NCI-H446 (cell line): ENCODE measurements around the gene PAAF1.
A peak's percentile ranks its signal among the peaks of the same experiment; 100 is the strongest.

Experiments used
- DNase-seq, 2 experiments: peaks; one replicate each; lab custom pipeline; 2025; lab: John Stamatoyannopoulos, UW

Gene PAAF1

GRCh38 chr11:73946798-73947458 lies 70.1 kb downstream of the PAAF1 start:
- DNase-seq, result no peak

DNA sequence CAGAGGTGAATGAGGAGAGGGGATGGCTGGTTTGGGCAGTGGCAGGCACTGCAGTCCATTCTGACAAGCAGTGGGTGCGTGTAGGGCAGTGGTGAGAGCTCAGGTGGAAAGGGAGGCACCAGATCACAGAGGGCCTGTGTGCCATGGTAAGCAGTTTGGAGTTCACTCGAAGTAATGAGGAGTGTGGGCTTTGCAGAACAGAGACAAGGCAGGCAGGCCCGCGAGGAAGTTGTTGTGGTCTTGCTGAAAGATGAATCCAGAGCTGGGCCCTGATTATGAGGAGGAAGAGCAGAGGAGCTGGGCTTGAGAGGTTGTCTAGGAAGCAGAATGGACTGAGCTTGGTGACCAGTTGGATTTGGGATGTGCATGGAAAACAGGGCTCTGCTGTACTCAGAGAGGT lies 72.4 kb downstream of the PAAF1 start:
- DNase-seq, result no peak

- DNase-seq, result no peak
Measured at GRCh38 chr11:73949912-73950311, 73.1 kb downstream of the PAAF1 start.

DNA sequence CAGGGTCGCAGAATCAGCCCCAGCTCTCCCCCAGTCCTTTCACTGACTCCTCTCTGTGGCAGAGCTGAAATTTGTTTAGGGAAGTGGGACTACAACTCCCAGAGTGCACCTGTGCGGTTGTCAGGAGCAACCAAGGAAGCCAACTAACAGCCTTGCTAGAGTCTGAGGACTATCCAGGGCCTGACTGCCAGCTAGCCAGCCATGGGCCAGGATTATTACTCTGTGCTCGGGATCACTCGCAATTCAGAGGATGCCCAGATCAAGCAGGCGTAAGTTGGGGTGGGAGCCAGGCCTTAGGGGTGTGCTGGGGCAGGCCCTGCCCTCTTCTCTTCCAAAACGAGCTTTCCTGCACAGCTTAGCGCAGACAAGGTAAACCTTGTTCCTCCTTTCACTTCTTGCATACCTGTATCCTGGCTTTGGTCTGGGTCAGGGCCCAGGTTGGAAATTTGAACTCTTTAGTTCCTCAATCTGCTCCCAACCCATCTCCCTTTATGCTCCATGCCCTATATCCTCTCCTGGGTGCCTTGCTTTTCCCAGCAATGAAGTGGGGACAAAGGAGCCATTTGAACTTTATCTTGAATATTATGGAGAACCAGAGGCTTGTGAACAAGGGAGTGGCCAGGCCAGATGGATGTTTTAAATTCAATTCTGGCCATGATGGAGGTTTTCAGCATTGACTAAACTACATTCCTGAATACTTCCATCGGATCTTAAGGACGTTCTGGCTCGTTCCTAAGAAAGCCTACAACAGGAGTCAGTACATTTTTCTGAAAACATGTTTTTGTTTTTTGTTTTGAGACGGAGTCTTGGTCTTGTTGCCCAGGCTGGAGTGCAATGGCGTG lies 74.3 kb downstream of the PAAF1 start, which contains the start of gene DNAJB13:
Gene DNAJB13, plus strand, starts transcription at position 158 of the 842 bp plus-strand sequence. Its CDS starts 44 bp downstream, at position 202.
- DNase-seq, result peak; percentile 34 to 45

- DNase-seq, result no peak
Measured at GRCh38 chr11:73951797-73952196, 75.0 kb downstream of the PAAF1 start.

DNA sequence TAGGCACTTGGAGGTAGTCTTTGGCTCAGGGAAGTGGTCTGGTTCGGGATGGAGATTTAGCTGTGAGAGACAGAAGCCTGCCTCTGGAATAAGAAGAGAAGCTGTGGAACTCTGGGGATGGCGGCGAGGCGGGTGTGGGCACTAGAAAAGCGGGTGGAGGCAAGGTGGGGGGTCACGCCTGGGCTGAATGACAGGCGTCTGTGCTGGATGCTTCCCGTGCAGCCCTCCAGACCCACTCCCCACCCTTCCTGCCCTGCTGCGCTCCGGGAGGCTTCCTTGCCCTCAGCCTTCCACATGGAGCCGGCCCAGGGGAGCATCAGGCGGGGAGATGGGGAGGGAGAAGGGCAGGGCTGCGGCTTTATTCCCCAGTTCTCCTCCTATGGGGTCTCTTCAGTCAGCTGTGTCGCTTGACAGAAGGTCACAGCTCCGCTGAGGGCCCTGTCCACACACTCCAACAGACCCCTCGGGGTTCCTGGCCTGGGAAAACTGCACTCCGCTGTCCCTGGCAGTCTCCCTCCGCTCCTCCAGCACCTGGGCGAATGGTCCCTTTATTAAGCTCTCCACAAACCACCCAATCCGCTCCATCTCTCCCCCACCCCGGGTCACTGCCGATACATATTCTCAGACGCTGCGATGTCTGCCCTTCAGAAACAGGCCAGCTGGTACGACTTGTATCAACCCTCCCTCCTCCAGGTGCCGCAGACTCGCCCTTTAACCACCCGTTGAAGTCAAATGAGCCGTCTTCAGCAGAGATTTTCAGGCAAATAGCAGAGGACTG lies 80.3 kb downstream of the PAAF1 start:
- DNase-seq, result no peak

DNA sequence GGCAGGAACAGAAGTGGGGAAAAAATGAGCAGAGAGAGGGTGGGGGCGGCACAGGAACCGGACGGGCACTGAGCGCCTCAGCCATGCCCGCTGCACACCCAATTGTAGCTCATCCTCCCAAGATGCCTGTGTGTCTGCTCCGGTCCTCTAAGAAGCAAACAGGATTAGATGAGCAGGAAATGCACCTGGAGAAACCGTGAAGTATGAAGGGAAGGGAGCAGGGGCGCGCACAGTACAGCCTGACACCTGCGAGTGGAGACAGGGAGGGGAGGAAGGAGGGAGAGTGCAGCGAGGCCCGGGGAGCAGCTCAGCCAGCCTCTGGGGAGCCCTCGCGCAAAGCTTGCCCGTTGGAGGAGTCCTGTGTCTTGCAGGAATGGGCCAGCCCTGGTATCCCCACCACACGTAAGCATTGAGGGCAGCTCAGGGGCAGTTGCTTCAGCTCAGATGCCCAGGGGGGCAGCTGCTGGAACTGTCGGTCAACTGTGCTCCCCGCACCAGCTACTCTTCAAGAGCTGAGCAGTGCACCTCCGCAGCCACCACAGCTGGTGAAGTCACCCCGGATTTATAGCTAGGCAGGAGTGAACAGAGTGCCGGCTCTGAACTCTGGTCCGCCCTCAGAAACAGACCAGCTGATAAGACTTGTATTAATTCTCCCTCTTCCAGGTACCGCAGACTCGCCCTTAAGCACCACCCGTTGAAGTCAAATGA lies 81.0 kb downstream of the PAAF1 start:
- DNase-seq, result no peak

GRCh38 chr11:73958521-73959141 lies 81.8 kb downstream of the PAAF1 start:
- DNase-seq, result no peak

- no peak for DNase-seq
Measured at GRCh38 chr11:73961321-73961720, 84.5 kb downstream of the PAAF1 start.

DNA sequence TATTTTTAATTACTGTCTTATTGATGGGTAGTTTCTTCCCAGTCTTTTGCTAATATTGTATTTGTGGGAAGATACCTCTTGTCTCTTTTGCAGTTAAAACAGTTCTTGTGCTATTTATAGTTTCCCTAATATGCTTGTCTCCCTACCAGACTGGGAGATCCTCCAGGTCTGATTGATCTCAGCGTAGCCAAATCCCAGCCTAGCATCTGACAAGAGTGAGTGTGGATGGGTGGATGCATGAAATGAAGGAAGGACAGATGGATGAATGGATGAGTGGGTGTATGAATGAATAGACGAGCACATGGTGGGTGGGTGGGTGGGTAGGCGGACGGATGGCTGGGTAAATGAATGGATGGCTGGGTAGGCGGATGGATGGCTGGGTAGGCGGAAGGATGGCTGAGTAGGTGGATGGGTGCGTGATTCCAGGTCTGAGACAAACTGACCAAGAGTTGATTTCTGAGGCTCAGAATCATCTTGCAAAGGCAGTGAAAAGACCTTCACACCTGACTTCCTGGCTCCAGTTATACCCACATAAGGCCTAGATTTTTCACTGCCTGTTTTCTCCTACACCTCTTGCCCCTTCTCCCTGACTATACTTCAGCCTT lies 85.4 kb downstream of the PAAF1 start:
- DNase-seq, result no peak

DNA sequence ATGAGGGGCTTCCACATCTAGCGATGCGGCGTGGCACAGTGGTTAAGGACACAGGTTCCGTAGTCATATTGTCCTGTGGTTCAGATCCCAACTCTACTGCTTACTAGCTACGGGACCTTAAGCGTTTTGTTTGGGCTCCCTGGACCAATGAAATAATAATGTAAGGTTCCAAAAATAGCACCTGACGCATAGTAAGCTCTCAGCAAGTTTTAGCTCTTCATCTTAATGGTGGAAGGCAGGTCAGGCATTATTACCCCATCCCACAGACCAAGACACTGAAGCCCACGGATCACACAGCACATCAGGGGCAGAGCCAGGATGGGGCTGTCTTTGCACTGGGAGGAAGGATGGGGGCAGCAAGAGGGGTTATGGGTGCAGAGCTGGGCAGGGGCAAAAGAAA lies 87.1 kb downstream of the PAAF1 start:
- no peak for DNase-seq

GRCh38 chr11:73965076-73965763 lies 88.4 kb downstream of the PAAF1 start:
- DNase-seq, result peak; percentile 18 to 46

DNA sequence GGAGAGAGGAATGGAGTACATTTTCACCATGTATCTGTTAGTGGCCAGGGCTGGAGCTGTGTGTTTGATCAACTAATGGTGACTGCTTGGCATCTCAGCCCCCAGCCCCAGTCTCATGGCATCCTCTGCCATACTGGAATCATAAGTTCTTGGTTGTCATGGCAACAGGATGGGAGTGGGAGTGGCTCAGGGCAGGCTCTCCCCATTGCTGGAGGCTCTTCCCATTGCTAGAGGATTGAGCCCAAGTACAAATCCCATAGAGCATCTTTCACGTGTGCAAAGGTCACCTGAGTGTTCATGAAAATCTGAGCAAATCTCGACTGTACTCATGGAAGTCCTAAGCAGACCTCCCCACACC lies 88.9 kb downstream of the PAAF1 start:
- DNase-seq, result peak in 1 of 2 experiments; percentile 36

GRCh38 chr11:73968356-73968966 lies 91.7 kb downstream of the PAAF1 start:
- no peak for DNase-seq

GRCh38 chr11:73969091-73969490 lies 92.3 kb downstream of the PAAF1 start:
- no peak for DNase-seq

- DNase-seq, result no peak
Measured at GRCh38 chr11:73969991-73970800, 93.4 kb downstream of the PAAF1 start.

- no peak for DNase-seq
Measured at GRCh38 chr11:73971175-73971719, 94.4 kb downstream of the PAAF1 start.

DNA sequence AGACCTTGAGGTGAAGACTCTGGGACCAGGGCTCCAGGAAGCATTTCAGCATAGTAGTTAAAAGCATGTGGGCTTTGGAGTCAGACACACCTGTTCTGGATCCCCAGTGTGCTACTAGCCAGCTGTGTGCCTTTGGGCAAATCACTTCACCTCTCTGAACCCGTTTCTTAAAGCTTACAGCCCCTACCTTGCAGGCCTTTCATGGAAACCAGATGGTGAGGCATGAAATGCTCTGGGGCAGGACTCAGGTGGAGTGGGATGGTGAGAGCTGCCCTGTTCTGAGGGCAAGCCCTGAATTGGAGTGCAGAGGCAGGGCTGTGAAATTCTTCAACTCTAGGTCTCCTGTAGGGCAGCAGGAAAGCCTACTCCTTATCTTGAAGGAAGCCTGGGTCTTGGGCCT lies 95.4 kb downstream of the PAAF1 start:
- no peak for DNase-seq
